HepG2 (cell line): ENCODE measurements around the gene CRYM. TPM values are rescaled to one million over a fixed set of nuclear protein-coding genes. Genes with fewer than 3 reads are reported as not detected.

Experiments used
- ARID4A ChIP-seq: sonication (generic); formaldehyde crosslinking; IDR thresholded peaks from 2 replicates; pipeline ENCODE4 v1.5.0; 2020; ENCODE audit warnings: mild to moderate bottlenecking, missing genetic modification reagents, borderline replicate concordance
- CEBPG ChIP-seq: IDR thresholded peaks from 2 replicates; pipeline ENCODE4 v1.6.1; 2016
- DNMT1 ChIP-seq: sonication (generic); formaldehyde crosslinking; IDR thresholded peaks from 2 replicates; pipeline ENCODE4 v1.5.1; 2020; ENCODE audit warnings: mild to moderate bottlenecking, missing genetic modification reagents
- GMEB1 ChIP-seq: sonication (generic); formaldehyde crosslinking; IDR thresholded peaks from 2 replicates; pipeline ENCODE4 v1.5.1; 2020; ENCODE audit warnings: missing genetic modification reagents, mild to moderate bottlenecking, borderline replicate concordance
- JUND ChIP-seq: sonication (generic); formaldehyde crosslinking; IDR thresholded peaks from 2 replicates; pipeline ENCODE4 v1.8.0; 2022; ENCODE audit warnings: mild to moderate bottlenecking, missing genetic modification reagents
- KMT2A ChIP-seq: sonication (generic); formaldehyde crosslinking; IDR thresholded peaks from 2 replicates; pipeline ENCODE4 v1.4.0; 2020; ENCODE audit warnings: missing genetic modification reagents
- LCORL ChIP-seq, 2 experiments: fragments of 450-650 bp in 1 of 2; sonication (generic) in 1 of 2; formaldehyde crosslinking in 1 of 2; IDR thresholded peaks; 2 replicates each; pipeline versions ENCODE4 v1.5.0 to v1.6.1; 2017 to 2020; ENCODE audit warnings: antibody characterized with exemption in 1 of 2, missing genetic modification reagents in 1 of 2
- MBNL3 ChIP-seq: fragments of 250-450 bp; sonication (Bioruptor Pico); conservative IDR thresholded peaks from 2 replicates; pipeline ENCODE4 v1.8.0; 2022; ENCODE audit warnings: mild to moderate bottlenecking, inconsistent platforms
- MLLT10 ChIP-seq: sonication (generic); formaldehyde crosslinking; IDR thresholded peaks from 2 replicates; pipeline ENCODE4 v1.4.0; 2020; ENCODE audit warnings: missing genetic modification reagents
- MXD3 ChIP-seq: IDR thresholded peaks from 2 replicates; pipeline ENCODE4 v1.6.1; 2016; ENCODE audit warnings: mild to moderate bottlenecking, missing biosample characterization, missing genetic modification reagents
- RELA ChIP-seq: sonication (generic); formaldehyde crosslinking; IDR thresholded peaks from 2 replicates; pipeline ENCODE4 v1.4.0; 2020; ENCODE audit warnings: missing genetic modification reagents
- SMAD9 ChIP-seq: sonication (generic); formaldehyde crosslinking; IDR thresholded peaks from 2 replicates; pipeline ENCODE4 v1.5.1; 2020; ENCODE audit warnings: mild to moderate bottlenecking, missing genetic modification reagents
- ZNF264 ChIP-seq: sonication (generic); formaldehyde crosslinking; IDR thresholded peaks from 2 replicates; pipeline ENCODE4 v1.4.0; 2020; ENCODE audit warnings: missing genetic modification reagents
- ZNF337 ChIP-seq: sonication (generic); formaldehyde crosslinking; IDR thresholded peaks from 2 replicates; pipeline ENCODE4 v1.5.1; 2020; ENCODE audit warnings: missing genetic modification reagents, low read depth, mild to moderate bottlenecking, borderline replicate concordance
- ZNF629 ChIP-seq: sonication (generic); formaldehyde crosslinking; conservative IDR thresholded peaks from 2 replicates; pipeline ENCODE4 v1.5.0; 2020; ENCODE audit warnings: missing genetic modification reagents
- ZNF878 ChIP-seq: sonication (generic); formaldehyde crosslinking; IDR thresholded peaks from 2 replicates; pipeline ENCODE4 v1.8.1; 2023; ENCODE audit warnings: mild to moderate bottlenecking, missing genetic modification reagents, moderate library complexity
- ZNF879 ChIP-seq: sonication (generic); formaldehyde crosslinking; IDR thresholded peaks from 2 replicates; pipeline ENCODE4 v1.8.1; 2023; ENCODE audit warnings: missing genetic modification reagents
- polyA plus RNA-seq, 8 experiments: library from polyadenylated mRNA; depleted of rRNA in 3 of 8; stranded (reverse) in 7 of 8; unstranded in 1 of 8; fragments of >200 nt; fragmentation: Illumina TruSeq in 4 of 8; extraction: Trizol in 4 of 8; gene quantifications; 2 replicates each; pipeline versions ENCODE4 v1.2.1 to v1.2.3, GENCODE V29; 2011 to 2016; ENCODE audit warnings: low read depth in 4 of 8, missing spikeins in 1 of 8, mixed read lengths in 1 of 8; ENCODE audit not compliant: insufficient read depth in 1 of 8
- total RNA-seq, 5 experiments: library from RNA; depleted of rRNA; stranded (reverse); fragments of >200 nt; fragmentation: Illumina TruSeq; extraction: Trizol; gene quantifications; 2 replicates each; pipeline ENCODE4 v1.2.3, GENCODE V29; 2016; ENCODE audit warnings: low read depth in 1 of 5
- TF ChIP-seq, protein P1 (sequence below), 2 experiments: sonication (generic) in 1 of 2; formaldehyde crosslinking in 1 of 2; IDR thresholded peaks; 2 replicates each; pipeline versions ENCODE4 v1.4.0 to v1.6.1; 2018 to 2020; ENCODE audit warnings: missing genetic modification reagents in 2 of 2, borderline replicate concordance in 1 of 2, low read depth in 1 of 2, mild to moderate bottlenecking in 1 of 2, missing biosample characterization in 1 of 2

The CRYM gene
- total and polyA plus RNA-seq, 2 of the 13 experiments (the other 11 are each of a cell fraction or from before 2014, with no cell fraction given), result 1.9 to 2.2 TPM

DNA sequence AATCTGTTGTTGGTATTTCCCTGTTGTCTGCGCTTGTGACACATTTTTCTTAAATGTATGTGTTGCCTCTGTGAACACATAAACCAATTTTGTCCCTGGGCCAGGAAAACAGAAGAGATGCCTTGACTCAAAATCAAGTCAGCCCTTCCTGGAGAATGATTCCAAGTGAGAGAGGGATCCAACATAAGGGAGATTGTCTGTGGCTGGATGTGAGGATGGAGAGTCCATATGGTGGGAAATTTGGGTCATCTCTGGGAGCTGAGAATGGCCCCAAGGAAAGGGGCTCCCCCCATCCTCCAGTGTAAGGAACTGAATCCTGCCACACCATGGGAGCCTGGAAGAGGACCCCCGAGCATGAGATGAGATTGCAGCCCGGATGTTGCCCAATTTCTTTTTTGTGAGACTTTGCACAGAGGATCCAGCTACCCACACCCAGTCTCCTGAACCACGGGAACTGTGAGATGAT lies 13.5 kb downstream of the CRYM start (continued):
- no peak for TF ChIP-seq MXD3
- peak; percentile 56; the same call in 1 of the 2 replicates for TF ChIP-seq CEBPG
- TF ChIP-seq RELA (CRISPR knock-in tag), result no peak
- TF ChIP-seq LCORL (IDR thresholded peaks at IDR 0.05), result no peak
- peak; percentile 37; the same call in 1 of the 2 replicates for TF ChIP-seq LCORL (CRISPR knock-in tag; IDR thresholded peaks at IDR 0.05)
- no peak for TF ChIP-seq SMAD9 (CRISPR knock-in tag)
- TF ChIP-seq ZNF629, result no peak
- TF ChIP-seq ZNF878 (CRISPR knock-in tag), result 0 out of 2 replicates have a peak, but pooled peaks have one; percentile 58
- no peak for TF ChIP-seq ZNF264 (CRISPR knock-in tag)
- TF ChIP-seq, protein P1, sequence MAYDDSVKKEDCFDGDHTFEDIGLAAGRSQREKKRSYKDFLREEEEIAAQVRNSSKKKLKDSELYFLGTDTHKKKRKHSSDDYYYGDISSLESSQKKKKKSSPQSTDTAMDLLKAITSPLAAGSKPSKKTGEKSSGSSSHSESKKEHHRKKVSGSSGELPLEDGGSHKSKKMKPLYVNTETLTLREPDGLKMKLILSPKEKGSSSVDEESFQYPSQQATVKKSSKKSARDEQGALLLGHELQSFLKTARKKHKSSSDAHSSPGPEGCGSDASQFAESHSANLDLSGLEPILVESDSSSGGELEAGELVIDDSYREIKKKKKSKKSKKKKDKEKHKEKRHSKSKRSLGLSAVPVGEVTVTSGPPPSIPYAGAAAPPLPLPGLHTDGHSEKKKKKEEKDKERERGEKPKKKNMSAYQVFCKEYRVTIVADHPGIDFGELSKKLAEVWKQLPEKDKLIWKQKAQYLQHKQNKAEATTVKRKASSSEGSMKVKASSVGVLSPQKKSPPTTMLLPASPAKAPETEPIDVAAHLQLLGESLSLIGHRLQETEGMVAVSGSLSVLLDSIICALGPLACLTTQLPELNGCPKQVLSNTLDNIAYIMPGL (CRISPR knock-in tag; IDR thresholded peaks at IDR 0.05; ENCODE audit: borderline replicate concordance in 1 of 2, low read depth in 1 of 2), result 0 out of 4 replicates have a peak, but pooled peaks of 1 of the 2 experiments have one; percentile 22
- TF ChIP-seq JUND, result 0 out of 2 replicates have a peak, but pooled peaks have one; percentile 1
- no peak for TF ChIP-seq GMEB1 (CRISPR knock-in tag)
- no peak for TF ChIP-seq MLLT10 (CRISPR knock-in tag)
- no peak for TF ChIP-seq MBNL3 (CRISPR knock-in tag)
- TF ChIP-seq DNMT1, result no peak
- 0 out of 2 replicates have a peak, but pooled peaks have one; percentile 7 for TF ChIP-seq KMT2A (CRISPR knock-in tag)
- TF ChIP-seq ARID4A (CRISPR knock-in tag), result peak; percentile 17; the same call in 1 of the 2 replicates
- no peak for TF ChIP-seq ZNF337 (CRISPR knock-in tag)
- TF ChIP-seq ZNF879 (CRISPR knock-in tag), result no peak
